ENCODE results near the gene PTGR2.

- TF ChIP-seq CTCF (conservative IDR thresholded peaks at IDR 0.05; ENCODE audit: low read depth, low read length) = no peak
- TF ChIP-seq EZH2 (IDR thresholded peaks at IDR 0.05; ENCODE audit: borderline replicate concordance, low read depth, low read length, poor library complexity, severe bottlenecking) = no peak
Measured at GRCh38 chr14:73809391-73809790, 42.2 kb upstream of the PTGR2 start.
